ENCODE results near the gene SYNGR2.

DNA sequence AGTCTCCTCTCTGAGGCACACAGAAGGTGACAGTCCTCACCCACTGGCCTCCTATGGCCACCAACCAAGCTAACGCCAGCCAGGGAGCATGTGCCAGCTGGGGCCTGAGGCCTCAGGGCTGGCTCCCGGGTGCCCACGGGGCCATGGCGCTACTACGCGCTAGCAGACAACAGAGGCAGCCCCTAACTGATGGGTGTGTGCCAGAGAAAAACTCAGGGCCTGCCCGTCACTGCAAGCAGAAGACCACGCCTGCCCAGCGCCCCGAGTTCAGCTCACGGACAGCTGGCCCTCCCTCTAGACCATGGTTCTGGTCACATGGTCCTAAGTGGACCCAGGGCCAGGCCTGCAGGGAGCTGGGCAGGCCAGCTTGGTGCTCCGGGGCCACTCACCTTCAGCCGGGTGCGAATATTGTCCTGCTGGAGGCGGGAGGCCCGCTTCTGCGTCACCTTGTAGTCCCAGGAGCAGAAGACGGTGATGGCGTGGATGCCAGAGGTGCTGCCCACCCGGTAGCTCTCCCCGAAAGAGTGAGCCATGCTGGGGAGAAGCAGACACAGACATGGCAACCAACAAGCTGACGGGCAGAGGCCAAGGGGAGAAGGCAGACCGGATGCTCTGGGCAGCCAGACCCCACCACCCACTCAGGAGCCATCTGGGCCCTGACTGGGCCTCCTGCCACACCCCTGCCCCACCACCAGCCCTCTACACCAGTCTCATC lies 46.0 kb upstream of the SYNGR2 start:
- no peak for TF ChIP-seq POLR2A (IDR thresholded peaks at IDR 0.05)
- TF ChIP-seq, protein P1, sequence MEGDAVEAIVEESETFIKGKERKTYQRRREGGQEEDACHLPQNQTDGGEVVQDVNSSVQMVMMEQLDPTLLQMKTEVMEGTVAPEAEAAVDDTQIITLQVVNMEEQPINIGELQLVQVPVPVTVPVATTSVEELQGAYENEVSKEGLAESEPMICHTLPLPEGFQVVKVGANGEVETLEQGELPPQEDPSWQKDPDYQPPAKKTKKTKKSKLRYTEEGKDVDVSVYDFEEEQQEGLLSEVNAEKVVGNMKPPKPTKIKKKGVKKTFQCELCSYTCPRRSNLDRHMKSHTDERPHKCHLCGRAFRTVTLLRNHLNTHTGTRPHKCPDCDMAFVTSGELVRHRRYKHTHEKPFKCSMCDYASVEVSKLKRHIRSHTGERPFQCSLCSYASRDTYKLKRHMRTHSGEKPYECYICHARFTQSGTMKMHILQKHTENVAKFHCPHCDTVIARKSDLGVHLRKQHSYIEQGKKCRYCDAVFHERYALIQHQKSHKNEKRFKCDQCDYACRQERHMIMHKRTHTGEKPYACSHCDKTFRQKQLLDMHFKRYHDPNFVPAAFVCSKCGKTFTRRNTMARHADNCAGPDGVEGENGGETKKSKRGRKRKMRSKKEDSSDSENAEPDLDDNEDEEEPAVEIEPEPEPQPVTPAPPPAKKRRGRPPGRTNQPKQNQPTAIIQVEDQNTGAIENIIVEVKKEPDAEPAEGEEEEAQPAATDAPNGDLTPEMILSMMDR (IDR thresholded peaks at IDR 0.05): no peak
- no peak for TF ChIP-seq EP300 (IDR thresholded peaks at IDR 0.05)

All from tibial nerve (tissue), 4 donors.